Activated naive CD4-positive, alpha-beta T cell treated with Interleukin-2 at 50 U/mL for 16 hours (primary cell): Measurements from ENCODE around the gene NAP1L4.

Experiments used
- DNase-seq: peaks from one replicate; pipeline ENCODE4 v3.0.0-alpha.2; 2020

The NAP1L4 gene

GRCh38 chr11:2901854-2902783 is 90.0 kb downstream of the NAP1L4 start:
- DNase-seq: peak; percentile 94

GRCh38 chr11:2901196-2901796 is 90.8 kb downstream of the NAP1L4 start:
- no peak for DNase-seq

- no peak for DNase-seq
These were observed 92.9 kb downstream of the NAP1L4 start for GRCh38 chr11:2899080-2899783.

GRCh38 chr11:2898366-2899079 is 93.6 kb downstream of the NAP1L4 start:
- peak; percentile 60 for DNase-seq

GRCh38 chr11:2897048-2897447 is 95.1 kb downstream of the NAP1L4 start:
- no peak for DNase-seq

GRCh38 chr11:2896047-2896446 is 96.1 kb downstream of the NAP1L4 start:
- no peak for DNase-seq
